HG03342 (cell line): ENCODE results near the gene ELOVL2.
A peak's percentile ranks its signal among the peaks of the same experiment; 100 is the strongest.
"Not testable (repeated sequence)": the region's sequence is repeated elsewhere in the genome, so short reads cannot be mapped to it uniquely, and the experiment has no call there.

ENCODE experiments used
- ATAC-seq: cut with Tn5 transposase; IDR thresholded peaks from one replicate; pipeline ENCODE4 v1.9.1; 2021; ENCODE audit warnings: mild to moderate bottlenecking, moderate library complexity; ENCODE audit not compliant: unreplicated experiment

Gene ELOVL2

GRCh38 chr6:11025130-11025529, 19.0 kb downstream of the ELOVL2 start:
- no peak for ATAC-seq

- no peak for ATAC-seq
Observed at GRCh38 chr6:11023032-11023431, 21.1 kb downstream of the ELOVL2 start.

GRCh38 chr6:11021714-11022113, 22.4 kb downstream of the ELOVL2 start:
- ATAC-seq: no peak

- no peak for ATAC-seq
Observed at GRCh38 chr6:11021003-11021402, 23.1 kb downstream of the ELOVL2 start.

DNA sequence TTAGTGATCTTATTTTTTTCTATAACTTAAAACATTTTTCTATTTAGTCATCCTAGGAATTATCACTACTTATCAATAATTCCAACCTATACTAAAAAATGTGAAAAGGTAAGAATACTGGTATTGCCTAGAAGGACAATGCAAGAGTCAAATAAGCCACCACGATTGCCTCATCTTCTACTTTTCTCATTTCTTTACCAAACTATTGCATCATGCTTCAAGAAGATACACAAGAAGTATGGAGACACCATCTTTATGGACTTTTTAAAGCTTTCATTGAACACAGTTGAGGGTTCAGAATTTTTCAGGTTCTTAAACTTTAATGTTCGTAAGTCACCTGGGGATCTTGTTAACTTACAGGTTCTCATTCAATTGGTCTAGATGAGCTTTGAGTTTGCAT, 25.9 kb downstream of the ELOVL2 start:
- no peak for ATAC-seq

DNA sequence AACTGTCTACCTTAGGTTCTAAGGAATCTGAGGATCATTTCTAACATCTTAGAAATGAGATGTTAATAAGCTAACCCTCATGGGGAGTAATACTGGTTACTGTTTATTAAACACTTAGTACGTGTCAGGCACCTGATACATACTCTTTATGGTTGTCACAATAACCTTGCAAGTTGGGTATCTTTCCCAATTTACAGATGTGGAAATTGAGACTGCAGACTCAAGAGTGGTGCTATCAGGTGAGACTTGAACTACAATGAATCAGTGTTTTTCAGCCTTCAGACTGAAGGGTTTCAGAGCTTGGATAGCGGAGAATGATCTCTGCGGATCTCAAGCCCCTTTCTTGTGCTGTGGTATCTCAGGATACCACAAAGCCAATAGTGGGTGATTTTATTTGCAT, 27.0 kb downstream of the ELOVL2 start:
- ATAC-seq: no peak

- no peak for ATAC-seq
Observed at GRCh38 chr6:11016452-11016851, 27.7 kb downstream of the ELOVL2 start.

DNA sequence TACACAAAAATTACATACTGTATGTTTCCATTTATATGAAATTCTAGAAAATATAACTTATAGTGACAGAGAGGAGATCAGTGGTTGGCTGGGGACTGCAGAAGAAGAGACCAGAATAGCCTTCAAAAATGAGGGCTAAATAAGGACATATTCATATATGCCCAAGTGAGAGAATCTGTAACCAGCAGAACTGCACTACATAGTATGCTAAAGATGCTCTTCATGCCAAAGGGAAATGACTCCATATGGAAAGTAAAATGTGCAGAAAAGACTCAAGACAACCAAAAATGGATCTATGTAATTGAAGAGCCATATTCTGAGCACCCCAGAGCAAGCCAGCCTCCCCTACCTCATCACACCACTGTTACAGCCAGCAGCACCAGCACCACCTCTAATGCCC, 29.0 kb downstream of the ELOVL2 start:
- no peak for ATAC-seq

DNA sequence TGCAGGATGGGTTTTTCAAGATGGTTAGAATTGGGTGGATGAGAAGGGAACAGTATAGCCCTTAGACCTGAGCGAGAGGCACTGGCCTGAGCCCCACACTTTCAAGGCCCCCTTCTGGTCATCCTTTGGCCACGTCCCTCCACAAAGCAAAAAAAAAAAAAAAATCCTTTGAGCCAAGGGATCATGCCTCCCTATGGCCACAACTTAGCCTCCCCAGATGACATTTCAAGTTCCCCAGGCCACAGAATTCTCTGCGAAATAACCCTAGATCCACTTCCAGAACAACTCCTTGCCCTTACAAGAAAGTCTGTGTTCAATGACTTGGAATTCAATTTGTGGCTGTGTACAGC, 30.4 kb downstream of the ELOVL2 start:
- no peak for ATAC-seq

DNA sequence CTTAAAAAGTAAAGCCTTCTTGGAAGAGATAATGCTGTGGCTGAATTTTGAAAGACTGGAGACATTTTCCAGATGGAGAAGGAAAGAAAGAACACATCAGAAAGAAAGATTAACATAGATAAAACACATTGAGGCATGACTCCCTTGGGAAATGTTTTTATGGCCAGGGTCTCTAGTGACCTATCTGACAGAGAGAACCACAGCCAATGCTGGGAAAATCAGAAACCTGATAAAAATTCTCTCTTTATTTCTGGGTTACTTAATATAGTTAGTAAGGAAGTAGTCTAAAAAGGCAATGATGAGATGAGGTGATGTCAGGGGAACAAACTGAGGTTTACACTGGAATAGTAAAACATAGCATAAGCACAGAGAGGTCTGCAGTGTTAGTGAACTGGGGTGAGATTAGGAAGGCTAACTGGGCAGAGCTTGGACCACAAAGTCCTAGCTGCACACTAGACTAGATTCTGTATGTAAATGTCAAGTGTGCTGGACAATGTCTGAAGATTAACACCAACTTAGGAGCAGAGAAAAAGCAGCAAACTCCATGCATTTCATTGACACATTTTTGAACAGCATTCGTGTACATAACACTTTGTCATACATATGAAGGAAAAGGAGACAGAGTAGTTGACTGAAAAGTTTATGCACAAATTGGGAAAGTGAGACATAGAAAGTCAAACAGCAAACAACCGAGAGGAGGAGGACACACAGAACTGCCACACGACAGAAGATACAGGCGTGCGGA, 31.0 kb downstream of the ELOVL2 start:
- ATAC-seq: no peak

DNA sequence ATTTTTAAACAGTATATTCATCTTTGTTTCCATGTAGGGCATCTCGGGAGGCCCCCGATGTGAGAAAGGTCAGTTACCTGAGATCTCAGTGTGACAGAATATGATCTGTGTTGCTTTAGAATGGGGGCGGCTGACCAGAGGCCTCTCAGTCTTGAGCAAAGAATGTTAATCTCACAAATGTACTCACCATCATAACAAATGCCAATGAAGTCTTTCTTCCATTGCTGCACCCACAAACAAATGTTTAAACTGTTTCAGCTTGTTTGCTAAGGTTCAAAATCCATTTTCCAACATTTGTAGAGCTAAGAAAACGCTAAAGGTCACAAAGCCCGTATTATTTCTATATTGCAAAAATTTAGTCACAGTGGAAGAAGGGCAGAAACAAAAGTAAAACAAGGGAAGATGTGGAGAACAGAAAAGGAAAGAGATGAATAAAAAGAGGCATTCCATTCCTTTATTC, 31.8 kb downstream of the ELOVL2 start:
- no peak for ATAC-seq

DNA sequence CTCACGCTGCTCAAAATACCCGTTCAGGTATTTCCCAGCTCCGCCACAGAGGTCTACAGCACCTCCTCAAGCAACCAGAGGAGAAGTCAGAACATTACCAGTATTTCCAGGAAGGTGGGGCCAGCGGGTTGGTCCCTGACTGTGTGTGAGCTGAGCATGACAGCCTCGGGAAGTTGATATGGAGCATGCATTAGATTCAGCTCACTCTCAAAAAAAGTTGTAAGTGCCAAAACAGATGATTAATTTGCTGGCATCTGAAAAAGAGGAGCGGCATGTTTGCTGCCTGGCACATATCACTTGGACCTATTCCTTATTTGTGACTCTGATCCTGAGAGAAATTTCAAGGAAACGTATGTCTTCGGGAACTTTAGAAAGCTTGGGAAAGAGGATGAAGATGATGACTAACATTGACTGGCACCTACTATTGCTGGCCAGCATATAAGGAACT, 32.3 kb downstream of the ELOVL2 start:
- ATAC-seq: no peak

GRCh38 chr6:11009353-11009752, 34.8 kb downstream of the ELOVL2 start:
- peak; percentile 61 for ATAC-seq

DNA sequence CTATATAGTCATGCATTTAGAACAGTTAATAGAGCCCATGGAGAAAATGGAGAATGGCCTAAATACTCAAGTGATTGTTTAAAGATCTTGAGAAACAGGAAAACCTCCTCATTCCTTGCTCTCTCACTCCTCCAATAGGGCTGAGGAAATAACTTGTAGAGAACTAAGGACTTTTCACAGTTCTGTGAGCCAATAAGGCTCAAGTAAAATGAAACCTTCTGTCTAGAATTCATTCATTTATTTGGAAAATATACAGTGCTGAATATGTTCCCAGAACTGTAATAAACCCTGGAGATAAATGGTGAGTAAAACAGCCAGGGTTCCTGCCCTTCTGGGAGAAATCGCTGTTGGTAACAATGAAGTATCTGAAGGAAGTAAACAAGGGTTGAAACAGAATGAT, 35.3 kb downstream of the ELOVL2 start:
- ATAC-seq: no peak

- ATAC-seq: no peak
Observed at GRCh38 chr6:11007715-11008608, 36.1 kb downstream of the ELOVL2 start.

GRCh38 chr6:11006061-11006460, 38.0 kb downstream of the ELOVL2 start:
- ATAC-seq: no peak

DNA sequence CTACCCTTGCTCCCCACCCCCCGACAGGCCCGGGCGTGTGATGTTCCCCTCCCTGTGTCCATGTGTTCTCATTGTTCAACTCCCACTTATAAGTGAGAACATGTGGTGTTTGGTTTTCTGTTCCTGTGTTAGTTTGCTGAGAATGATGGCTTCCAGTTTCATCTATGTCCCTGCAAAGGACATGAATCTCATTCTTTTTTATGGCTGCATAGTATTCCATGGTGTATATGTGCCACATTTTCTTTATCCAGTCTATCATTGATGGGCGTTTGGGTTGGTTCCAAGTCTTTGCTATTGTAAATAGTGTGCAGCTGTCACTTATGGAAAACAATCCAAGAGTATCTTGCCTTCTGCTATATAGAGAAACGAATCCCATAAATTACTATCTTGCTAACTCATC, 40.8 kb downstream of the ELOVL2 start:
- not testable (repeated sequence) for ATAC-seq

DNA sequence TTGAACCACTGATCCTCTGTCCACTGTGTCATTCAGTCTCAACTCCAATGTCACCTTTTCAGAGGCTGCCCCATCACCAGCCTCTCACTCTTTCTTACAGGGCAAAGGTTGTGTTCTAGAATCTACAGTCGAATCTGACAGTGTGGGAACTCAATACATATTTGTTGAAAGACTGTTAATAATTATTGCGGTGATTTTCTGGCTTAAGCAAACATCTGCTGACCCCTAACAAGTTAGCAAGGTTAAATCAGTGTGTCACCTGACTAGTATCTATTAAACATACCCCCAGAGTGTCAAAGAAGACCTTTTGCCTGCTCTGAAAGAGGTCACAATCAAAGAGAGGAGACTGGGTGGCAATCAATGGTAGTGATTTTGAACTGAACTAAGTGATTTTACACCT, 41.9 kb downstream of the ELOVL2 start:
- ATAC-seq: no peak

DNA sequence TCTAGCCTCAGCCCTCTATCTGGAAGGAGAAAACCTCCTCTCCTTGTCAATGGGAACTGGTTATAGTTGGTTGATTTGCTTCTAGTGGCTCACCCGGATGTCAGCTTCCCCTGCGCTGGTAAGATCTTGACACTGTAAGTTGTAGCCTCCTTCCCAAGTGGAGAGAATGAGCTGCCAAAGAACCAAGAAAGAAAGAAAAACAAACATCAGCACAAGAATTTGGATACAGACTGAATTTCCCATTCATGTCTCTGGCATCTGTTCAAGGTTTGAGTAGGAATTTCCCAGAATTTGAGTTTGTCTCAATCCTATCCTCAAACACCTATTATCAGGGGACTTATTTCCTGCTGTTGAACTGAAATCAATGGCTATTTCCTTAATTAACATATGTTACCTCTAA, 44.1 kb downstream of the ELOVL2 start:
- ATAC-seq: no peak

GRCh38 chr6:10995114-10995707, 48.9 kb downstream of the ELOVL2 start:
- no peak for ATAC-seq

GRCh38 chr6:10993896-10994295, 50.2 kb downstream of the ELOVL2 start:
- no peak for ATAC-seq

DNA sequence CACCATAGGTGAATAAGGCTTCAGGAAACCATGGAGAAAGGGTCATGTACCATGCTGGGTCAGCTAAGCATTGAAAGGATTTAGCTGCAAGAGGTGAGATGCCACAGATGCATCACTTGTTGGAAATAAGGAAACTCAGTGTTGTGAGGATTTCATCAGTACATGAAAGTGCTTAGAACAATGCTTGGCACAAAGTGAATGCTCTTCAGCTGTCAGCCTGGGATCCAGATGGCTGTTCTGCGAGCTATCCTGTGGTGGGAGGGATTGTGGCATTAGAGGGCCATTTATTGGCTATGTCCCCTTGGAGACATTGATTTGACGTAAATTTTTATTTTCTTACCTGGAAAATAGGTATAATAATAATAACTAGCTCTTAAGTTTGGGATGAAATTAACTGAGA, 53.0 kb downstream of the ELOVL2 start:
- no peak for ATAC-seq
